GM12892 (cell line): ENCODE results near the gene HCK.

Experiments
- POLR2A ChIP-seq: IDR thresholded peaks from 2 replicates; pipeline ENCODE4 v1.6.1; 2011; ENCODE audit warnings: low read depth, low read length, control low read depth
- POLR2AphosphoS5 ChIP-seq: IDR thresholded peaks from 2 replicates; pipeline ENCODE4 v1.6.1; 2011; ENCODE audit warnings: low read depth, low read length, control low read depth

DNA sequence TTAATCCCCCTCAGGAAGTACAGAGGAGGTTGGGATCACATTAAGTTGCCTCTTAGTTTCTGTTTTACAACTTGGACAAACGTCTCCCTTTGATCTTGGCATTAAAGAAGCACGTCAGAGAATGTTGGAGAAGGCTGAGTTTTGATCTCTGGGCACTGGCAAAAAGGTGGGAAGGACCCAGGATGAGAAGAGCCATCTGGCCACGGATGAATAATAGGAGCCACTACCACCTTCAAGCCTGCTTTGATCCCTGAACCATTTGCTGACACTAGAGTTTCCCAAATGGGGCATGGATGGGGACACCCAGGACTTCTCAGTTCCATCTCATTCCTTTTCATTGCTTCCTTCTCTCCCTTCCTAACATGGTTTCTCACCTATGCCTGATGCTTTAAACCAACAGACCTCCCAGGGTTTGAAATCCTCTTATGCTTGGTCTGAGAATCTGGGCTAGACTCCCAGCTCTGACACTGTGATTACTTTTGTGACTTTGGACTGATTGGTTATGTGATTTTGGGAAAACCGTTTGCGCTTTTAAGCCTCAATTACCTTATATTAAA is 63.2 kb downstream of the HCK start:
- no peak for TF ChIP-seq POLR2A
- TF ChIP-seq POLR2AphosphoS5 = no peak
